Effector memory CD4-positive, alpha-beta T cell (primary cell): ENCODE results near the gene BZW2.

Experiments used
- DNase-seq, 3 donors: peaks; one replicate each; pipeline ENCODE4 v3.0.0-alpha.2; 2020
- H3K27ac ChIP-seq: 2 replicates; pipeline ENCODE4 v1.7.0; 2013; ENCODE audit warnings: mild to moderate bottlenecking, low read length, moderate library complexity; ENCODE audit not compliant: insufficient read depth, poor library complexity, severe bottlenecking
- H3K27me3 ChIP-seq: replicated peaks from 2 replicates; pipeline ENCODE4 v1.7.0; 2013; ENCODE audit warnings: mild to moderate bottlenecking, low read length; ENCODE audit not compliant: insufficient read depth, control insufficient read depth, poor library complexity, severe bottlenecking
- H3K36me3 ChIP-seq: 2 replicates; pipeline ENCODE4 v1.7.0; 2013; ENCODE audit warnings: mild to moderate bottlenecking, low read length, moderate library complexity; ENCODE audit not compliant: control insufficient read depth, insufficient read depth
- H3K4me1 ChIP-seq: 2 replicates; pipeline ENCODE4 v1.7.0; 2013; ENCODE audit warnings: low read length, mild to moderate bottlenecking; ENCODE audit not compliant: control insufficient read depth, insufficient read depth, poor library complexity, severe bottlenecking
- H3K4me3 ChIP-seq: 2 replicates; pipeline ENCODE4 v1.7.0; 2013; ENCODE audit warnings: low read length, low read depth, mild to moderate bottlenecking; ENCODE audit not compliant: insufficient read depth, poor library complexity, severe bottlenecking
- H3K9me3 ChIP-seq: 2 replicates; pipeline ENCODE4 v1.7.0; 2013; ENCODE audit warnings: mild to moderate bottlenecking, low read length, moderate library complexity; ENCODE audit not compliant: control insufficient read depth

BZW2 gene

DNA sequence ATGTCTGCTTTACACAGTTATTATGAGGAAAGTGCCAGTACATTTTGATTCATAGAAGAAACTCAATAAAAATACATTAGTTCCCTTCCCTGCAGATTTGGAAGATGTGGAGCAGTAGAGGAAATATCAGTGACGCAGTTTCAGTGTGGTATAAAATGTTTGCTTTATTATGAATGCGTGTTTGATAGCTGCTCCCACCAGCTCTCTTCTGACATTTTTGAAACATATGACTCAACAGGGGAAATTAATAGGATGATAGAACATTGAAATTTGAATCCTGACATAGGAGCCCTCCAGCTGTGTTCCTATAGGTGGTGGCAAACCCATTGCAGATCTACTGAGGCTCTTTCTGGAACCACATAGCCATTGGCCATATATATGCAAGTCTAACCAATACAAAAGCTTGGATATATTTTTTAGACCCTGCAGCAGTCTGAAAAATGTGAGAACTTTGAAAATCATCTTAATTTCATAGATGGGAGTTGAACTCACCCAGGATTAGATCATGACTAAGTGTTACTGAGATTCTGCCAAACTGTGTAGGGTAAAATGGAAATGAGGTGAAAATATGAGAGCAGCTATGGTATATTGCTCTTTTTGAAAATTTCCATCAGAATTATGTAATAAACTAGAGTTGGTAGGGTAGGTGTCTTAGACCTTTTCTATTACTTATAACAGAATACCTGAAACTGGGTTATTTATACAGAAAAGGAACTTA, 47.8 kb downstream of the BZW2 start:
- Histone ChIP-seq H3K36me3 (peaks cover 42% of the 10 kb centered on the region), H3K9me3 (no peaks in the 10 kb centered on the region), H3K27me3 (no peaks in the 10 kb centered on the region), H3K4me3 (no peak overlapping the region), H3K27ac (no peak overlapping the region), H3K4me1 (no peaks in the 10 kb centered on the region)
- DNase-seq, result no peak

DNA sequence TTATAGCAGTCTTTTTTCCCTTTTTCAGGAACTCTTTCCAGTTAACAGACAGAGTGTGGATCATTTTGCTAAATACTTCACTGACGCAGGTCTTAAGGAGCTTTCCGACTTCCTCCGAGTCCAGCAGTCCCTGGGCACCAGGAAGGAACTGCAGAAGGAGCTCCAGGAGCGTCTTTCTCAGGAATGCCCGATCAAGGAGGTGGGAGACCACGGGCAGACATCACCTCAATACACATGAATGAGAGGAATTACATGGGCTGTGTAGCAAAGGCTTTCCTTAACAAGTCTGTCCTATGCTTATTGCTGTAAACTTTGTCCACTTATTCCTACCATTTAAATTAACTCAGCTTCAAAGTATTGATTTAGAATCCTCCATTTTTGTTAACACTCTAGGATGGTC, 48.8 kb downstream of the BZW2 start:
- no peak overlapping the region for H3K4me3 ChIP-seq
- no peaks in the 10 kb centered on the region for H3K4me1 ChIP-seq
- H3K9me3 ChIP-seq, result no peaks in the 10 kb centered on the region
- no peak for DNase-seq
- peaks cover 52% of the 10 kb centered on the region for H3K36me3 ChIP-seq
- no peak overlapping the region for H3K27ac ChIP-seq
- H3K27me3 ChIP-seq, result no peaks in the 10 kb centered on the region

DNA sequence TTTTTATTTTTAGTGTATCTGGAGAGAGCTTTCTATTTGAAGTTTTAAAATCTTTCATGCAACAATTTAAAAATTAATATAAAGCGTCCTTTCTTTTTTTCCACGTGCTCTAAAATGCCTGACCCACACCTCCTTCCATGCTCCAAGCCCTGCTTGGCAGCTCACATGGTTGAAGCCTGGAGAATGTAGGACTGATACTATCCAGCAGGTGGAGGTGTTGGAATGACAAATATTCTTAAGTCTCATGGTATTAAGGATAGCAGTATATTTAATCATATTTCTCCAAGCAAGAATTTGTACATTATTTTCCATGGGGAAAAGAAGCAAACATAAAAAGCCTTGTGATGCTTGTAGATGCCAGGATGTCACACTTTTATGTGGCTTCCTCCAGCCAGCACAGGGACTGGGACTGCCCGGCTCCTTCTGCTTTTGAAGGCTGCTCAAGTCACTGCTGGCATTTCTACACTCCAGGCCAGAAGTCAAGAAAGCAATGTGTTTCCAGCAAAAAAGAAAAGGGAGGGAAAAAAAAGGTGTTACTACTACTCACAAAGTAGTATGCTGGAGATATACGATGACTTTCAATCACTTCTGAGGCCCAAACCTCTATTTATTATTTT, 49.7 kb downstream of the BZW2 start:
- peaks cover 54% of the 10 kb centered on the region for H3K36me3 ChIP-seq
- no peak for DNase-seq
- no peak overlapping the region for H3K4me3 ChIP-seq
- no peaks in the 10 kb centered on the region for H3K4me1 ChIP-seq
- H3K9me3 ChIP-seq, result no peaks in the 10 kb centered on the region
- H3K27ac ChIP-seq, result no peak overlapping the region
- H3K27me3 ChIP-seq, result no peaks in the 10 kb centered on the region

DNA sequence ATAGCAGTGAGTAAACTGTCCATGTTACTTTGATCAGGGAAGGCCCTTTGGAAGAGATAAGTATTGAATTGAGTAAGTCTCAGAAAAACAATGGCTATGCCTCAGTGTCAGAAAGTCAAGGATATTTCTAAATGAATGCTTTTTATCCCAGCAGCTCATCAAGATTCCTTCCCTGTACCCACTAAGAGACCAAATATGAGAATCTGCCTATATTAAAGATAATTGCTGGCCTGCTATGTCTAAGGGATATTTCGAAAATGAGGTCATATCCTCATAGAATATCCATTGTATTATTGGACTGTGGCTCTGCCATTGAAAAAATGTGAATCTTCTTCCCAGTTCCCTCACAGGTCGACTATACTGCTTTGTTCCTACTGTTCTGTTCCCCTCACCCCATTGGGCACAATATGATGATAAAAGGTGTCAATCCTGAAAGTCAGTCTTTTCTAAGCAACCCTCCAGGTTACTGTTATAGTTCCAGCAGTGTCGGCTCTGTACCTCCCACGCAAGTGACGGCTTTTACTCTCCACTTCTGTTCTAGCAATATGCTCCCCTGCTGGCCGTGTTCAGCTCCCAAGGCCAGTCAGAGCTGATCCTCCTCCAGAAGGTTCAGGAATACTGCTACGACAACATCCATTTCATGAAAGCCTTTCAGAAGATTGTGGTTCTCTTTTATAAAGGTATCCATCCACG, 51.7 kb downstream of the BZW2 start:
- no peak for DNase-seq
- Histone ChIP-seq H3K4me1 (no peaks in the 10 kb centered on the region), H3K9me3 (no peaks in the 10 kb centered on the region), H3K27me3 (no peaks in the 10 kb centered on the region), H3K36me3 (peaks cover 52% of the 10 kb centered on the region), H3K27ac (no peak overlapping the region), H3K4me3 (no peak overlapping the region)

DNA sequence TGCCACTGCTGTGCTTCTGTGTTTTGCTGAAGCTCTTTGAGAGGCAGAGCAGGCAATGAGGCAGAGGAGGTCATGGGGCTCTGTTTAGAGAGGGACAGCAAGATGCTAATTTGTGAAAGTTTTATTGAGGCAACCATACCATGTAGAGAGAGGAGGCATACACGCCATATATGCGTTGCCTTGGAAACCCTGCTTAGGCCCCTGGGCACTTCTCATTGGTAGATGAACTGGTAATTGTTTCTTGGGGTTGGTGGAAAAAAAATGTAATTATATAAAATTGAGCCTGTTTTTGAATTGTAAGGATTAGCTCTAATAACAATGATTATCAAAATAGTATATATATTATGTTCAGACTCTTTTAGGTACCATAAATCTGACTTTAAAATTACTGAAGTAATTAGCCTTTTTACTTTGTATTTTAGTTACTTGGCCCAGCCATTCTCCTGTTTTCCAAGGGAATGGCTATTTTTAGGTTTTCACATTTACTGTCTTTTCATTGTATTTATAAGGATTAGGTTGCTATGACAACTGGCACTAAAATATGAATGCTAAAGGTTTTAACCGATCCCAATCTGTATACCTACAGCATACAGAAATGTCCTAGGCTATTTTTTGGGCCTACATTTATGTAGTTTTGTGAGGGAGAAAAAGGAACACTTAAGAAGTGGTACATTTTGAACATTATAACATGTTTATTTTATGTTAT, 52.4 kb downstream of the BZW2 start:
- H3K4me1 ChIP-seq, result no peaks in the 10 kb centered on the region
- peaks cover 46% of the 10 kb centered on the region for H3K36me3 ChIP-seq
- no peak for DNase-seq
- no peaks in the 10 kb centered on the region for H3K27me3 ChIP-seq
- H3K9me3 ChIP-seq, result no peaks in the 10 kb centered on the region
- no peak overlapping the region for H3K27ac ChIP-seq
- H3K4me3 ChIP-seq, result no peak overlapping the region

DNA sequence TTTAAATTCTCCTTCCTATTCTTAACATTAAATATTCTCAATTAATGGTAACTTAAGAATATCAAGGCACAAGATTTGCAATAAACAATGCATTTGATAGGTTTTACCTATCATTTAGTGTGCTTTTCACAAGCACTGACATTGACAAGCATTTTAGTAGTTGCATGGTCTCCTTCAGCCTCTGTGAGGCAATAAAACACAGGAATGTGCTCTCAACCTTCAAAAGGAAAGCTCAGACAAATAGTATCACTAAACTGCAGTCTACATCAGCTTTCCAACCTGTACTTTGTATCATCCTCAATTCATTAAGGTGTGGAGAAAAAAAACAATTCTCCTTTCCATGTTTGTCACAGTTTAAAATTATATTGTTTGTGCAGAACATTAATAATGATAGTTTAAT, 56.5 kb downstream of the BZW2 start:
- Histone ChIP-seq H3K4me3 (no peak overlapping the region), H3K27me3 (no peaks in the 10 kb centered on the region), H3K9me3 (no peaks in the 10 kb centered on the region), H3K4me1 (no peaks in the 10 kb centered on the region), H3K27ac (no peak overlapping the region), H3K36me3 (peaks cover 31% of the 10 kb centered on the region)
- DNase-seq, result no peak

DNA sequence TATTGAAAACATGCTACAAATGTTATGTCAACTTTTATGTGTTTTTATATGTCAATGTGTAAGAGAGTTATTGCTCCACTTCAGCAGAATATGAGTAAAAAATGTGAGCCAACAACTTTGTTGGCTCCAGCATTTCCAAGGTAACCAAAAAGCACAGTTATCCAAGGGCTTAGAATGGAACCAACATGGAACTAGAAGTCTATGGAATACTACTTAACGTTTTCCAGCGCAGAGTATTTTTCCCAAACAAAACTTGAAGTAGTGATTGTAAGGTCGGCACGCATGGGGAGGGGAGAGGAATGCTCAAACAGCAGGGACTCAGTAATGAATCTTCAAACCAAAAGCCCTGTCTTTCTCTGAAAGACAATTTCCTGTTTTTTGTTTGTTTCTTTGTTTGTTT, 62.5 kb downstream of the BZW2 start:
- Histone ChIP-seq H3K27me3 (no peaks in the 10 kb centered on the region), H3K36me3 (no peaks in the 10 kb centered on the region), H3K9me3 (no peaks in the 10 kb centered on the region), H3K4me1 (no peaks in the 10 kb centered on the region), H3K27ac (no peak overlapping the region), H3K4me3 (no peak overlapping the region)
- no peak for DNase-seq

DNA sequence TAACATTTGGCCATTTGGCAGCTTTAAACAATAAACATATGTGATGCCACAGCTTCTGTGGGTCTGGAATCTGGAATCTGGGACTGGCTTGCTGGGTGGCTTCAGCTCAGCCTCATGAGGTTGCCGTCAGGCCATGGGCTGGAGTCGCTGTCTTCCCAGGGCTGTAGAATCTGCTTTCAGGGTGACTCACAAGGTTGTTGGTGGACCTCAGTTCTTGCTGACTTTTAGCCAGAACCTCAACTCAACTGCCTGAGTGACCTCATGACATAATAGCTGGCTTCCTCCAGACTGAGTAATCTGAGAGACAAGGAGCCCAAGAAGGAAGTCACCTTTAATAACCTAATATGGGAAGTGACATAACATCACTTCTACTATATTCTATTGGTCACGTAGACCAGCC, 63.0 kb downstream of the BZW2 start:
- no peak overlapping the region for H3K27ac ChIP-seq
- no peaks in the 10 kb centered on the region for H3K9me3 ChIP-seq
- H3K27me3 ChIP-seq, result no peaks in the 10 kb centered on the region
- no peak for DNase-seq
- no peak overlapping the region for H3K4me3 ChIP-seq
- no peaks in the 10 kb centered on the region for H3K36me3 ChIP-seq
- no peaks in the 10 kb centered on the region for H3K4me1 ChIP-seq

DNA sequence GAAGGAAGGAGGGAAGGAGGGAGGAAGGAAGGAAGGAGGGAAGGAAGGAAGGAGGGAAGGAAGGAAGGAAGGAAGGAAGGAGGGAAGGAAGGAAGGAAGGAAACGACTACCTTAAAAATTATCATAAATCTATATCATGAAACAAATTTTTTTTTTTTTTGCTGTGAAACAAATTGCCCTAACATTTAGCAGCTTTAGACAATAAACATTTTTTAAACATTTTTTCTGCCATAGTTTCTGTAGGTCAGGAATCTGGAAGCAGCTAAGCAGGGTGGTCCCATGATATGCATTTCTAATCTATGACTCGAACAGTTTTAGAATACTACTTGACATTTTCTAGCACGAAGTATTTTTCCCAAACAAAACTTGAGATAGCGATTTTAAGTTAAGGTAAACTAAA, 64.7 kb downstream of the BZW2 start:
- DNase-seq, result no peak
- no peaks in the 10 kb centered on the region for H3K36me3 ChIP-seq
- H3K9me3 ChIP-seq, result no peaks in the 10 kb centered on the region

DNA sequence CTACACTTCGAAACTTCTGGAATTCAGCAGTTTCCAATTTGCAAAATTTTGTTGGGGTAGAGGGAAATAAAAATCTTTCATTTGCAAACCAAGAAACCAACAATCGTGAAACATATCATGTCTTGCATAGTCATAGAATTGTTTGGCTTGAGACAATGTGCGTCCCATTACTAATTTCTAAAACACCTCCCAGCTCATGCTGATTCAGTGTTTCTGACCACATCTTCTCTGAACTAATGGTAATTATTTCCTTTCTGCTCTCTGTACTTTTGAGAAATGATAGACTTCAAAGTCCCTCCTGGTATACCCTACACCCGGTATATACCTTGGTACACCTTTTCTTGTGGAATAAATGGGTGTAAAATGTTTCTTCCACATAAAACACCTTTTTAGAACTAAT, 65.7 kb downstream of the BZW2 start:
- H3K9me3 ChIP-seq, result no peaks in the 10 kb centered on the region
- no peak overlapping the region for H3K27ac ChIP-seq
- no peaks in the 10 kb centered on the region for H3K27me3 ChIP-seq

More for the DNA sequence above, 64.7 kb downstream of the BZW2 start:
- H3K27me3 ChIP-seq, result no peaks in the 10 kb centered on the region
- H3K27ac ChIP-seq, result no peak overlapping the region
- no peaks in the 10 kb centered on the region for H3K4me1 ChIP-seq
- no peak overlapping the region for H3K4me3 ChIP-seq

More for the DNA sequence above, 65.7 kb downstream of the BZW2 start:
- DNase-seq, result no peak
- H3K36me3 ChIP-seq, result no peaks in the 10 kb centered on the region
- H3K4me3 ChIP-seq, result no peak overlapping the region
- H3K4me1 ChIP-seq, result no peaks in the 10 kb centered on the region
